Measurements from ENCODE around the gene PSMG4.

DNA sequence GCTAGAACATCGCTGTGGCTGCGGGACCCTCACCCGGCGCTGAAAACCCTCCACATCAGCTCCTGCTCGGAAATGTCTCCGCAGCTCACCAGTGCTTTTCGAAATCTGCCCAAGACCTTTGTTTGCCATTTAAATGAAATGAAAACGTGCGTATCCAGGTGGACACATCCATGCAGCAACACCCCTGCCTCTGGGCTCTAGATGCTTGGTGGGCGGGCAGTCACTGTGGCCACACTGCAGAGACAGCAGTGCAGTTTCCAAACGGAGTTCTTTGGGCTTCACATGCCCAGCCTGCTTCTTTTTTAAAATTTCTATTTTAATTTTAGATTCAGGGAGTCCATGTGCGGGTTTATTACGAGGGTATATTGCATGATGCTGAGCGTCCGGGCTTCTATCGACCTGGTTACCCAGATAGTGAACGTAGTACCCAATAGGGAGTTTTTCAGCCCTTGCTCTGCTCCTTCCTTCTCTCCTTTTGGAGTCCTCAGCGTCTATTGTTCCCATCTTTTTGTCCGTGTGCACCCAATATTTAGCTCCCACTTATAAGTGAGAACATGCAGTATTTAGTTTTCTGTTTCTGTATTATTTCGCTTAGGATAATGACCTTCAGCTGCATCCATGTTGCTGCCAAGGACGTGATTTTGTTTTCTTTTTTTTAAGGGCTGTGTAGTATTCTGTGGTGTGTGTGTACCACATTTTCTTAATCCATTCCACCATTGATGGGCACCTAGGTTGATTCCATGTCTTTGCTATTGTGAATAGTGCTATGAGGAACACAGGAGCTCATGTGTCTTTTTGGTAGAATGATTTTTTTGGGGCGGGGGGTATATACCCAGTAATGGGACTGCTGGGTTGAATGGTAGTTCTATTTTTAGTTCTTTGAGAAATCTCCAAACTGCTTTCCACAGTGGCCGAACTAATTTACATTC lies 26.5 kb upstream of the PSMG4 start:
- TF ChIP-seq POLR2A (IDR thresholded peaks at IDR 0.05; ENCODE audit: borderline replicate concordance, extremely low read depth, insufficient read depth, insufficient read length) (no peak), ZNF274 (IDR thresholded peaks at IDR 0.05; ENCODE audit: low read depth, low read length) (no peak), POLR2AphosphoS5 (IDR thresholded peaks at IDR 0.05; ENCODE audit: low read depth, low read length) (no peak), EGR1 (IDR thresholded peaks at IDR 0.05; ENCODE audit: low read depth) (no peak), EZH2phosphoT487 (IDR thresholded peaks at IDR 0.05; ENCODE audit: borderline replicate concordance) (no peak)
- TF ChIP-seq, protein P1, sequence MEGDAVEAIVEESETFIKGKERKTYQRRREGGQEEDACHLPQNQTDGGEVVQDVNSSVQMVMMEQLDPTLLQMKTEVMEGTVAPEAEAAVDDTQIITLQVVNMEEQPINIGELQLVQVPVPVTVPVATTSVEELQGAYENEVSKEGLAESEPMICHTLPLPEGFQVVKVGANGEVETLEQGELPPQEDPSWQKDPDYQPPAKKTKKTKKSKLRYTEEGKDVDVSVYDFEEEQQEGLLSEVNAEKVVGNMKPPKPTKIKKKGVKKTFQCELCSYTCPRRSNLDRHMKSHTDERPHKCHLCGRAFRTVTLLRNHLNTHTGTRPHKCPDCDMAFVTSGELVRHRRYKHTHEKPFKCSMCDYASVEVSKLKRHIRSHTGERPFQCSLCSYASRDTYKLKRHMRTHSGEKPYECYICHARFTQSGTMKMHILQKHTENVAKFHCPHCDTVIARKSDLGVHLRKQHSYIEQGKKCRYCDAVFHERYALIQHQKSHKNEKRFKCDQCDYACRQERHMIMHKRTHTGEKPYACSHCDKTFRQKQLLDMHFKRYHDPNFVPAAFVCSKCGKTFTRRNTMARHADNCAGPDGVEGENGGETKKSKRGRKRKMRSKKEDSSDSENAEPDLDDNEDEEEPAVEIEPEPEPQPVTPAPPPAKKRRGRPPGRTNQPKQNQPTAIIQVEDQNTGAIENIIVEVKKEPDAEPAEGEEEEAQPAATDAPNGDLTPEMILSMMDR (IDR thresholded peaks at IDR 0.05 in 2 of 3, conservative IDR thresholded peaks at IDR 0.05 in 1 of 3; ENCODE audit: borderline replicate concordance in 1 of 3, insufficient read depth in 1 of 3, low read depth in 2 of 3, low read length in 2 of 3): no peak
- TF ChIP-seq, protein P2, sequence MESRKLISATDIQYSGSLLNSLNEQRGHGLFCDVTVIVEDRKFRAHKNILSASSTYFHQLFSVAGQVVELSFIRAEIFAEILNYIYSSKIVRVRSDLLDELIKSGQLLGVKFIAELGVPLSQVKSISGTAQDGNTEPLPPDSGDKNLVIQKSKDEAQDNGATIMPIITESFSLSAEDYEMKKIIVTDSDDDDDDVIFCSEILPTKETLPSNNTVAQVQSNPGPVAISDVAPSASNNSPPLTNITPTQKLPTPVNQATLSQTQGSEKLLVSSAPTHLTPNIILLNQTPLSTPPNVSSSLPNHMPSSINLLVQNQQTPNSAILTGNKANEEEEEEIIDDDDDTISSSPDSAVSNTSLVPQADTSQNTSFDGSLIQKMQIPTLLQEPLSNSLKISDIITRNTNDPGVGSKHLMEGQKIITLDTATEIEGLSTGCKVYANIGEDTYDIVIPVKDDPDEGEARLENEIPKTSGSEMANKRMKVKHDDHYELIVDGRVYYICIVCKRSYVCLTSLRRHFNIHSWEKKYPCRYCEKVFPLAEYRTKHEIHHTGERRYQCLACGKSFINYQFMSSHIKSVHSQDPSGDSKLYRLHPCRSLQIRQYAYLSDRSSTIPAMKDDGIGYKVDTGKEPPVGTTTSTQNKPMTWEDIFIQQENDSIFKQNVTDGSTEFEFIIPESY (IDR thresholded peaks at IDR 0.05; ENCODE audit: extremely low read depth, insufficient replicate concordance, low read length): no peak
